ENCODE results near the gene CCDC112.
A peak's percentile ranks its signal among the peaks of the same experiment; 100 is the strongest.

CCDC112 gene

GRCh38 chr5:115304496-115304895, 8.0 kb upstream of the CCDC112 start:
- Histone ChIP-seq H3K36me3 (ENCODE audit: control insufficient read depth, insufficient read depth, low read length) (no peaks in the 10 kb centered on the region), H3K27me3 (replicated peaks; ENCODE audit: control insufficient read depth, insufficient read depth, low read length) (no peaks in the 10 kb centered on the region), H3K4me3 (replicated peaks; ENCODE audit: low read depth, low read length) (no peak overlapping the region)
- DNase-seq (ENCODE audit: extremely low read depth, insufficient read length): no peak
- no peak for TF ChIP-seq CTCF (IDR thresholded peaks at IDR 0.05; ENCODE audit: insufficient read depth, low read length, poor library complexity, severe bottlenecking)

- no peaks in the 10 kb centered on the region for H3K27me3 ChIP-seq (replicated peaks; ENCODE audit: control insufficient read depth, insufficient read depth, low read length)
- TF ChIP-seq CTCF (IDR thresholded peaks at IDR 0.05; ENCODE audit: insufficient read depth, low read length, poor library complexity, severe bottlenecking): no peak
- DNase-seq (ENCODE audit: extremely low read depth, insufficient read length): no peak
- no peaks in the 10 kb centered on the region for H3K36me3 ChIP-seq (ENCODE audit: control insufficient read depth, insufficient read depth, low read length)
- H3K4me3 ChIP-seq (replicated peaks; ENCODE audit: low read depth, low read length): no peak overlapping the region
Measured at GRCh38 chr5:115298811-115299210, 2.4 kb upstream of the CCDC112 start.

GRCh38 chr5:115297031-115297430, 577 bp upstream of the CCDC112 start:
- no peak for DNase-seq (ENCODE audit: extremely low read depth, insufficient read length)
- H3K27me3 ChIP-seq (replicated peaks; ENCODE audit: control insufficient read depth, insufficient read depth, low read length): no peaks in the 10 kb centered on the region
- H3K36me3 ChIP-seq (ENCODE audit: control insufficient read depth, insufficient read depth, low read length): no peaks in the 10 kb centered on the region
- TF ChIP-seq CTCF (IDR thresholded peaks at IDR 0.05; ENCODE audit: insufficient read depth, low read length, poor library complexity, severe bottlenecking): no peak
- H3K4me3 ChIP-seq (replicated peaks; ENCODE audit: low read depth, low read length): peak overlapping the region; percentile 50

- Histone ChIP-seq H3K36me3 (ENCODE audit: control insufficient read depth, insufficient read depth, low read length) (no peaks in the 10 kb centered on the region), H3K4me3 (replicated peaks; ENCODE audit: low read depth, low read length) (peak overlapping the region; percentile 78), H3K27me3 (replicated peaks; ENCODE audit: control insufficient read depth, insufficient read depth, low read length) (no peaks in the 10 kb centered on the region)
- no peak for TF ChIP-seq CTCF (IDR thresholded peaks at IDR 0.05; ENCODE audit: insufficient read depth, low read length, poor library complexity, severe bottlenecking)
- no peak for DNase-seq (ENCODE audit: extremely low read depth, insufficient read length)
Measured at GRCh38 chr5:115295777-115296123, 704 bp downstream of the CCDC112 start.

GRCh38 chr5:115291397-115291796, 5.1 kb downstream of the CCDC112 start:
- no peaks in the 10 kb centered on the region for H3K36me3 ChIP-seq (ENCODE audit: control insufficient read depth, insufficient read depth, low read length)
- no peak overlapping the region for H3K4me3 ChIP-seq (replicated peaks; ENCODE audit: low read depth, low read length)
- no peak for TF ChIP-seq CTCF (IDR thresholded peaks at IDR 0.05; ENCODE audit: insufficient read depth, low read length, poor library complexity, severe bottlenecking)
- no peak for DNase-seq (ENCODE audit: extremely low read depth, insufficient read length)
- no peaks in the 10 kb centered on the region for H3K27me3 ChIP-seq (replicated peaks; ENCODE audit: control insufficient read depth, insufficient read depth, low read length)

GRCh38 chr5:115289104-115289503, 7.3 kb downstream of the CCDC112 start:
- no peak for DNase-seq (ENCODE audit: extremely low read depth, insufficient read length)
- no peak overlapping the region for H3K4me3 ChIP-seq (replicated peaks; ENCODE audit: low read depth, low read length)
- no peaks in the 10 kb centered on the region for H3K27me3 ChIP-seq (replicated peaks; ENCODE audit: control insufficient read depth, insufficient read depth, low read length)
- H3K36me3 ChIP-seq (ENCODE audit: control insufficient read depth, insufficient read depth, low read length): no peaks in the 10 kb centered on the region
- no peak for TF ChIP-seq CTCF (IDR thresholded peaks at IDR 0.05; ENCODE audit: insufficient read depth, low read length, poor library complexity, severe bottlenecking)
